COLO668 (cell line): Measurements from ENCODE around the gene KCTD17.

Source experiments
- DNase-seq: peaks from one replicate; lab custom pipeline; 2025; ENCODE audit not compliant: unreplicated experiment; lab: John Stamatoyannopoulos, UW

Gene KCTD17

DNA sequence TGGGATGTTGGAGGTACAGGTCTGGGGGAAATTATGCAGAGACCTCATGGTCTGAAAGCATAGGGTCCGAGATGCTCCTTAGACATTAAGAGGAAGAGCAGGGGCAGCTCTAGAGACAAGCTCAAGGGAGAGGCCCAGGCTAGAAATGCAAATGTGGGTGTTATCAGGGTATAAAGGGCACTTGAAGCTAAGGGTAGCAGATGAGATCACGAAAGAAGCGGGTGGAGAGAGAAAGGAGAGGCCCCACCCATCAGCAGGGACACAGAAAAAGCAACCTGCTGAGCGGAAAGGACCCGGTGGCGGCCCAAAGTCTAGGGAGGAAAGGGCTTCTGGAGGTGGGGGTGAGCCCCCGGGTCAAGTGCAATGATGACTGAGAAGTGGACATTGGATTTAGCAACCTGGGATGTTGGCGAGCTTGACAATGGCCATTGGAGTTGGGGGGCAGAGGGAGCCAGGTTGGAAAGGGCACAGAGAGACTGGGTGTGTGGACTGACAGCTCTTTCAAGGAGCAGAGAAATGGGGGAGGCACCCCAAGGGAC, 49.1 kb downstream of the KCTD17 start:
- no peak for DNase-seq

DNA sequence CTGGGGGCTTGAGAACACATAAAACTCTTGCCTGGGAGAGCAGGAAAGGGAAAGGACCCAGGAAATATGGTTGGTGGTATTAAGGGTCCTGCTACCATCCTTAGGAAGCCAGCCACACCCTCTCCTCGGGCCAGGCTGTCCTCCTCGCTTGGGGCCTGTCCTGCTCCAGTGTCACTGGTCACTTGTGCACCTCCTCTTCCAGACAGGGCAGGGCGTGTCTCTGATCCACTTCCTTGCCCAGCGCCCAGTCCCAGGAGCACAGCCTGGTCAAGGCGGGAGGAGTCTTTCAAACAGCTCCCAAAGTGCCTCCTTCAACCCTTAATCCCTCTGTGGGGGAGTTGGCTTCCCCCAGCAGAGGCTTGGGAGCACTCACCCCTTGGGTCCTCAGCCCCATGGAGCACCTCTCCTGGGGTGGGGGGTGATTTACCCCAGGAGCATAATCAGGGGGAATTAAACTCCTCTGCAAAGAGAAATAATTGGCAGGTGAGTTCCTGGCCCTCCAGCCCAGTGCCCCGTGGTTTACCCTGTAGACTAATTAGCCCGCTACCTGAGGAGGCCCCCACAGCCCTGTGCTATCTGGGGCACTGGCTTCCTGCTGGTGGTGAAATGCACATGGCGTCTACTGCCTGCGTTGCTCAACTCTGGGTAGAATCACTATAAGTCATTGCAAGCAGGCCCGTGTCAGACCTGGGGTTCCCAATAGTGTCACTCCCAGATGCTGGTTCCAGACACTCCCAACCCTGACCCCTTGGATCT, 49.9 kb downstream of the KCTD17 start:
- DNase-seq, result no peak

DNA sequence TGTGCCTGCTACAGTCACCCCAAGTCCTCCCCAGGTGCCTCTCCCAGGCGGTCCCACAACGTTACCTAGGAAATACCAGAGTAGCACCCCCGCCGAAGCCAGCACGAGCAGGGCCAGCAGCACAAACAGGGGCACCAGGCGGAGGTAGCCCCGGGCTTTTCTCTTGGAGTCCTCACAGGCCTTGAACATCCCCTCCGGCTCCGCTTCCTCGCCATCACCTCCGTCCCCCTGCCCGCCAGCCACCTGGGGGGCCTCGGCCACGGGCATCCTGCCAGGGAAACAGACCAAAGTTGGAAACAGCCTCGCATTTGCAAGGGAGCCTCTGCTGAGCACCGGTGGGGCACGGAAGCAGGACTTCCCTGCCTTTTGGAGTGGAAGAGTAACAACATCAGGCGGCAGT, 51.6 kb downstream of the KCTD17 start:
- DNase-seq, result no peak

DNA sequence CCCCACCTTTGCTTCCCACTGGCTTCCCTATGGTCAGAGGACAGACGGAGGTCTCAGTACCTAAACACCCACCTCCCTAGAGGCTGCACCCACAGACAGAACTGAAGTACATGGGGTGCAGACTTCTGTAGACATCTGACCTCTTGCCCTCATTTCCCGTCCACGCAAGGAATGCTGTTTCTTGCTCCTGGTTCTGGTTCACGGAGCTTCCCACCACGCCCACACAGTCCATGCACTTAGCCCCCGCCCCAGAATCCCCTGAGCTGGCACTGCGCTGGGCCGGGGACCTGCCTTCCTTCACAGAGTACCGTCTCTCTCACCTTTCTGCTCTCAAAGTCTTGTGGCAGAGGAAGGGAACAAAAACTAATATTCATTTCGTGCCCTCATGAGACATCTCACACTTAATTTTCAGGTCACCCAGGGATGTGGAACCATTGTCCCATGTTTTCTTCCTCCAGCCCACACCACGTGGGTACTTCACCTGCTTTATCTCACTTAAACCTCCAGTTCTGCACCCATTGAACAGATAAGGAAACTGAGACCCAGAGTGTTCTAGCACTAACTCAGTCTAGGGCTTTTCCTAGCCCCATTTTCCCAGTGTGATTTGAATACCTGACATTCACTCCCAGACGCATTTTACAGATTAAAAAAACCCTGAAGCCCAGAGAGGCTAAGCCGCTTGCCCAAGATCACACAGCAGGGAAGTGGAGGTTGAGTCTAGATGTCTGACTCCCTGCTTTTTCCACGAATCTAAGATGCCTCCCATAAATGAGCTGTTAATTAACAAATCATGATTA, 52.3 kb downstream of the KCTD17 start:
- DNase-seq, result no peak

DNA sequence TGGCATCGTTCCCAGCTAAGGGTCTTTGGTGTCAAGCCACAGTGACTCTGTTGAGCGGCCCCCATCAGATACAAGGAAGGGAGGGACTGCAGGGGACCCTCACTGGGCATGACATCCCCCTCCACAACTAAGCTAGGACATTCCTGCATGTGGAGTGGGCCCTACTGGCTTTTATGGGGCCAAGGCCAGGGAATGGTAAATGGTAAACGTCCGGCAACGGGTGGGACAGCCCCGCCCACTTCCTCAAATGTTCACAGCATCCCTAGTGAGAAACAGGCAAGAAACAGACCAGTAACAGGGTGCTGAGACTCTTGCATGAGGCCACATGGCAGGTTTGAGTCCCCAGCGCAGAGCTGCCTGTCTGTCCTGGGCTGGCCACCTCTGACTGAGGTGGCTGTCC, 53.6 kb downstream of the KCTD17 start:
- DNase-seq, result no peak

DNA sequence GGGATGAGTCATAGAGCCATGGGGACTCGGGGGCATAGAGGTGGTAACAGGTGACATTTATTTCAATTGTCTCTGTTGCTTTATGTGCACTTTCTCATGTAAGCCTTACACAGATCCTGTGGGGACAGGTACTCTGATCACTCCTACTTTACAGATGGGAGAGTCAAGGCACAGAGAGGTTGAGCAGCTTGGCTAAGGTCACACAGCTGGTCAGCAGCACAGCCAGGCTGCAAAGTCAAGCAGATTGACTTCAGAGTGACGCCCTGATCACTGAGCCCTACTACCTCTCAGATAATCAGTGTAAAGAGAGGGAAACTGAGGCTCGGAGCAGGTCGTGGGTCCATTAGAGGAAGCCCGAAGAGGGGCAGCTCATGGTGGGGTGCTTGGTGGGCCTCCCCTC, 54.4 kb downstream of the KCTD17 start:
- DNase-seq, result no peak

DNA sequence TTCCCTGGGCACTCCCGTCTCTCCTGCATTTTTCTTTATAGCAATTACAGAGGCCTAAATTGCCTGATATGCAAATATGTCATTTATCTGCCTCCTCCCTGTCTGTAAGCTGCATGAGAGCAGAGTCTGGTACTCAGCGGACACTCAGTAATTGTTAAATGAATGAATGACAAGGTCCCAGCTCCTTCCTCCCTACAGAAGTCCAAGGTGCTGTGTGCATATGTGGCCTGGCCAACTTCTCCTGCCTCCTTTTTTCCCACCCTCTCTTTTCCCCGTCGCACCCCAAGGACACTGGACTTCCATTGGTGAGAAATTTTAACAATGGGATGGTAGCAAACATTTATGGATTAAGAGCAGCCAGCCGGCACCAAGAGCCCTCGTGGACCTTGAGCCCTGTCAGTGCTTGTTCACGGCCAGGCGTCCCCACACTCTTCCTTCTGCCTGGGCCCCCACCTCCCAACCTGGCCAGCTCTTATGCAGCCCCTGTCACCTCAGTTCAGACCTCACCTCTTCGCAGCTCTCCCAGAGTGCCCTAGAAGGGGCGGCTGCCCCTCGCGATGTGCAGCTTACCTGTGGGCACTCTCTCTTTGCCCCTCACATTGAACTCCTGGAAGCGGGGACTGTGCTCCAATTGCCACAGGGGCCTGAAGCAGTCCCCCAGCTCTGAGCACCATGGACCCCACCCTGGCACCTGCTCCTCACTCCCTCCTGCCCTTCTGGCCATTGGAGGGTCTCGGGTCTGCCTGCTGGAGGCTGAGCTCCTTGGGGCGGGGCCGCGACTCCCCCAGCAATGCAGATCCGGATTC, 56.5 kb downstream of the KCTD17 start:
- DNase-seq, result no peak

DNA sequence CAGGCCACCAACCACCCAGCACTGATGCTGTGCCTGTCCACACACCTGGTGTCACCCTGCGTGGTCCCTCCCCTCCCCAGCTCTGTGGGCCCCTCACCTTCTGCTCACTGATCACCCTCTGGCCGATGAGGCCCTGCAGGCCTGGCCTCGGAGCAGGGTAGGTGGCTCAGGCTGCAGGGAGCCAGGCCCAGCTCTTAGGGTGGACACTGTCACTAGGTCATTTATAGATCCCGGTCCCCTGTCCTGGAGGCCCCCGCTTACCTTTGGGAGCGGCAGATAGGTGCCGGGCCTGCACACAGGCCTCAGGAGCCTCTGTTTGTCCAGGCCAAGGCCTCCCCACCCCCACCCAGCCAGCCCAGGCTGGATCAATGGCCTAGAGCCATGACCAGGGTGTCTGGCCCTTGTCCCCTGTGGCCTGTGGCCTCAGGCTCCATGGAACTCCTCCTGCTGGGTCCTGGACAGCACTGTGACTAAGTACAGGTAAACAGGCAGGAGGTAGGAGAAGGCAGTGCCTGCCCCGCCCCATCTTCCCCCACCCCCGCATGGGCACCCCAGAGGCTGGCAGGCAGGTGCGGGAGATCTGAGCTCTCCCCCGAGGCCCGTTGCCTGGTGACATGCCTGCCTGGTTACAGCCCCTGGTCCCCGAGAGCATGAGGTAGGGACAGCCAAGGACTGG, 57.8 kb downstream of the KCTD17 start, which contains the start of gene TMPRSS6:
Gene TMPRSS6 (minus strand): TSS at position 472 of the 676 bp plus-strand sequence. CDS start 6,296 bp downstream, outside the sequence.
- peak; percentile 54 for DNase-seq

DNA sequence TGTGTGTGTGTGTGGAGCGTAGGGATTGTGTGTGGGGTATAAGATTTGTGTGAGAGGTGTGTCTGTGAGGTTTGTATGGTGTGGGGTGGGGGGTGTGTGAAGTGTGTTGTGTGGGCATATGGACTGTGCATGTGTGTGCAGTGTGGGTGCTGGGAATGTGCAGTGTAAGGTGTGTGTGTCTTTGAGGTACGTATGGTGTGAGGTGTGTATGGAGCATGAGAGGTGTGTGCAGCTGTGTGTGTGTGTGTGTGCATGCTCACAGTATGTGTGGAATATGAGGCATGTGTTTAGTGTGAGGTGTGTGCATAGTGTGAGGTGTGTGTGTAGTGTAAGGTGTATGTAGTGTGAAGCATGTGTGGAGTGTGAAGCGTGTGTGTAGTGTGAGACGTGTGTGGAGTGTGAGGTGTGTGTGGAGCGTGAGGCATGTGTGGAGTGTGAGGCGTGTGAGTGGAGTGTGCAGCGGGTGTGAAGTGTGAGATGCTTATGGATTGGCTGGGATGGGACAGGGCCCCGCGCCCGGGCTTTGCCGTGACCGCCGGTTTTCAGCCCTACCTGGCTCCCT, 59.7 kb downstream of the KCTD17 start:
- DNase-seq, result no peak

DNA sequence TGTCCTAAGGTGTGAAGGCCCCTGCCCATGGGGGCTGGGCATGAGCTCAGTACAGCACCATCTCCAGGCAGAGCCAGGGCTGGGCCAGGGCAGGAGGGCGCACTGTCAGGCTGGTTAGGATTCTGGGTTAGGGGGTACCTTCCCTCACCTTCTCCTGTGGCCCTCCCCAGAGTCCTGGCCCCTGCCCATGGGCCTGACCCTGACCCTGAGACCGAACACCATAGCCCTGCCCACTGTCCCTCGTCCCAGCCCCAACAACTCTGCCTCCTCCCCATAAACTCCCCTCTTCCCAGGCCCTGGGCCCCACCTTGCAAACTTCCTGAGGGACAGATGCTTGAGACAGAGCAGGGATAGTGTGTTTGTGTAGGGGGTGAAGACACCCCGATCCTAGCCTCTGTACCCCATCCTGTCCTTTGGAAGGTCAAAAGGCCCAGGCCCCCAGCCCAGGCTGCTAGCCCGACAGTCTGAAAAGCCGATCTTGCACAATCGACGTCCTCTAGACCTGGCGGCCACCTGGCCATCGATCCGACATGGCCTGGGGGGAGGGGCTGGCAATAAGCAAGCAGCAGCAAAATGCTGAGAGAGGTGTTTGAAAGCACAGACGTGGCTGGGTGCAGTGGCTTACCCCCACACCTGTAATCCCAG, 60.7 kb downstream of the KCTD17 start:
- DNase-seq, result peak; percentile 29
